ENCODE results near the gene TTC22. TPM values are rescaled to one million over a fixed set of nuclear protein-coding genes. Genes with fewer than 3 reads are reported as not detected.

The TTC22 gene
- total RNA-seq, 1 experiment from 2014 or later, result 1.8 TPM

DNA sequence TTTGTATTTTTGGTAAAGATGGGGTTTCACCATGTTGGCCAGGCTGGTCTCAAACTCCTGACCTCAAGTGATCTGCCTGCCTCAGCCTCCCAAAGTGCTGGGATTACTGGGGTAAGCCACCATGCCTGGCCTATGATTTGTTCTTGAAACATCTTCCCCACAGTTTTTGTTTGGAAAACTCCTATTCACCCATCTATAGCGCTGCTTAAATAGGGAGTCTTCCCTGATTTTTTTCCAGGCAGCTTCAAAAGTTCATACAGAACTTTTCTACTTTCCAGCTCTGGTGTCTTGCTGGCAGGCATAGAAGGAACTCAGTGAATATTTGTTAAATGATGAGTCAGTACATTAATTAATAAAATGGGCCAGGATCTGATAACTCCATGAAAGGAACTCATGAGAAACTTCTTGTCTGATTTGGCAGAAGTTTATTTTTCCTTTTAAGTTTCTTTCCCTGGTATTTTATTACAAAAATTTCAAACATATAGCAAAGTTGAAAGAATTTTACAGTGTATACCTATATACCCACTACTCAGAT, 33.0 kb upstream of the TTC22 start:
- no peaks in the 10 kb centered on the region; the same call in 1 of the 2 replicates for H3K9me2 ChIP-seq (ENCODE audit: insufficient read depth)
- no peaks in the 10 kb centered on the region for H3K79me2 ChIP-seq (ENCODE audit: insufficient read depth, low read length)
- ChIA-PET RAD21 (ENCODE audit: low non-redundant PET in 1 of 2, low total read pairs in 2 of 2, uncharacterized antibody in 2 of 2, unreplicated experiment in 2 of 2) (no interaction called here), POLR2A (no interaction called here), CTCF (no interaction called here)
- no peak overlapping the region for H3K4me2 ChIP-seq (ENCODE audit: low read length)
- DNase-seq (ENCODE audit: low read depth, low spot score), result no peak
- no peaks in the 10 kb centered on the region; a peak in 1 of 4 replicates for H3K9me3 ChIP-seq (ENCODE audit: control insufficient read depth in 1 of 2, insufficient read depth in 1 of 2, low read depth in 1 of 2, low read length in 2 of 2)
- H2AFZ ChIP-seq (ENCODE audit: low read depth, low read length, poor library complexity, severe bottlenecking), result no peak overlapping the region
- H3K27me3 ChIP-seq (ENCODE audit: insufficient read depth, low read length), result no peaks in the 10 kb centered on the region
- H3K9ac ChIP-seq (ENCODE audit: low read length), result no peak overlapping the region
- H3K27ac ChIP-seq (ENCODE audit: low read depth, low read length), result no peak overlapping the region
- no peaks in the 10 kb centered on the region for H4K20me1 ChIP-seq (ENCODE audit: insufficient read depth)
- no peaks in the 10 kb centered on the region for H3K36me3 ChIP-seq (ENCODE audit: control insufficient read depth in 1 of 2, insufficient read depth in 2 of 2, low read length in 2 of 2)
- TF ChIP-seq EZH2 (IDR thresholded peaks at IDR 0.05) (no peak), ELF1 (IDR thresholded peaks at IDR 0.05; ENCODE audit: borderline replicate concordance, low read depth) (no peak), RAD21 (IDR thresholded peaks at IDR 0.05; ENCODE audit: low read depth) (no peak), CBX3 (IDR thresholded peaks at IDR 0.05; ENCODE audit: low read depth) (no peak), SRF (IDR thresholded peaks at IDR 0.05; ENCODE audit: low read depth) (no peak), SP1 (IDR thresholded peaks at IDR 0.05; ENCODE audit: low read depth) (no peak), CEBPB (IDR thresholded peaks at IDR 0.05; ENCODE audit: low read depth) (no peak), EGR1 (IDR thresholded peaks at IDR 0.05; ENCODE audit: low read depth) (no peak), ZNF274 (IDR thresholded peaks at IDR 0.05; ENCODE audit: low read depth, low read length) (no peak), EZH2phosphoT487 (IDR thresholded peaks at IDR 0.05; ENCODE audit: borderline replicate concordance) (no peak)
- TF ChIP-seq, protein P1, sequence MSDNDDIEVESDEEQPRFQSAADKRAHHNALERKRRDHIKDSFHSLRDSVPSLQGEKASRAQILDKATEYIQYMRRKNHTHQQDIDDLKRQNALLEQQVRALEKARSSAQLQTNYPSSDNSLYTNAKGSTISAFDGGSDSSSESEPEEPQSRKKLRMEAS (IDR thresholded peaks at IDR 0.05), result no peak
- no peak overlapping the region for H3K4me3 ChIP-seq (replicated peaks in 1 of 2; ENCODE audit: low read depth in 1 of 2, low read length in 2 of 2)
- intact Hi-C loops (cut with micrococcal nuclease), result no loop called here
- H3K4me1 ChIP-seq (ENCODE audit: control insufficient read depth in 1 of 2, insufficient read depth in 2 of 2, low read length in 2 of 2), result no peaks in the 10 kb centered on the region
- ATAC-seq, result no peak
- no TSS peak for BruUV-seq (replicated peaks)

DNA sequence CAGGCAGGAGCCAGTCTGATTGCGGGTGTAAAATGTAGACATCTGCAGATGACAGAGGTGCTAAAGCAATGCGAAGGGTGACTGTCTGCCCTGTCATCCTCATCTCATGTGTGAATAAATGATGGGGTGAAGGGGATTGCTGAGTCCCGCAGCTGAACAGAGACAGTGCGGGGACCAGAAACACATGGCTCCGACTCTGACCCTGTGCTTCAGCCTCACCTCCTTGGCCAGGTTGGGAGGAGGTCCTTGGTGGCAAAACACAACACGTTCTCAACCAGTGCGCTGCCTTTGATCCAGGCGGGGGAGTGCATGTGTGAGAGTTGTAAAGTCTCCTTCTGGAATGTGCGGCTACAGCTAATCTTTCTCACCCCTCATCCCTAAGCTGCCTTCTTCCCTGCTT, 32.0 kb upstream of the TTC22 start:
- Histone ChIP-seq H3K79me2 (ENCODE audit: insufficient read depth, low read length) (no peaks in the 10 kb centered on the region), H4K20me1 (ENCODE audit: insufficient read depth) (no peaks in the 10 kb centered on the region), H3K9me2 (ENCODE audit: insufficient read depth) (no peaks in the 10 kb centered on the region; the same call in 1 of the 2 replicates), H3K27ac (ENCODE audit: low read depth, low read length) (no peak overlapping the region), H3K27me3 (ENCODE audit: insufficient read depth, low read length) (no peaks in the 10 kb centered on the region), H3K4me1 (ENCODE audit: control insufficient read depth in 1 of 2, insufficient read depth in 2 of 2, low read length in 2 of 2) (no peaks in the 10 kb centered on the region), H3K9ac (ENCODE audit: low read length) (no peak overlapping the region), H3K36me3 (ENCODE audit: control insufficient read depth in 1 of 2, insufficient read depth in 2 of 2, low read length in 2 of 2) (no peaks in the 10 kb centered on the region), H3K9me3 (ENCODE audit: control insufficient read depth in 1 of 2, insufficient read depth in 1 of 2, low read depth in 1 of 2, low read length in 2 of 2) (no peaks in the 10 kb centered on the region; a peak in 1 of 4 replicates), H2AFZ (ENCODE audit: low read depth, low read length, poor library complexity, severe bottlenecking) (no peak overlapping the region), H3K4me3 (replicated peaks in 1 of 2; ENCODE audit: low read depth in 1 of 2, low read length in 2 of 2) (no peak overlapping the region), H3K4me2 (ENCODE audit: low read length) (no peak overlapping the region)
- ChIA-PET CTCF (no interaction called here), RAD21 (ENCODE audit: low non-redundant PET in 1 of 2, low total read pairs in 2 of 2, uncharacterized antibody in 2 of 2, unreplicated experiment in 2 of 2) (no interaction called here), POLR2A (no interaction called here)
- ATAC-seq, result no peak
- BruUV-seq (replicated peaks), result no TSS peak
- DNase-seq (ENCODE audit: low read depth, low spot score), result no peak
- intact Hi-C loops (cut with micrococcal nuclease), result no loop called here
- TF ChIP-seq CTCF (IDR thresholded peaks at IDR 0.05 in 2 of 3, conservative IDR thresholded peaks at IDR 0.05 in 1 of 3; ENCODE audit: borderline replicate concordance in 1 of 3, insufficient read depth in 1 of 3, low read depth in 2 of 3, low read length in 2 of 3), result no peak
